B cell (primary cell): ENCODE results near the gene CTBS. TPM values are rescaled to one million over a fixed set of nuclear protein-coding genes. Genes with fewer than 3 reads are reported as not detected.

Source experiments
- ATAC-seq: fragments of 200-7000 bp; cut with Tn5 transposase; one replicate; pipeline ENCODE4 v1.10.0; 2021; ENCODE audit warnings: low read depth, mild to moderate bottlenecking, moderate number of reproducible peaks, moderate library complexity
- CTCF ChIA-PET: fragments of 350-600 bp; sonication (Branson Sonifier 250); formaldehyde crosslinking; loops from one replicate; lab custom pipeline; 2021; ENCODE audit warnings: antibody characterized with exemption, inconsistent platforms; lab: Charles Lee
- POLR2A ChIA-PET: fragments of 350-600 bp; sonication (Branson Sonifier 250); formaldehyde crosslinking; loops from one replicate; lab custom pipeline; 2021; ENCODE audit warnings: antibody characterized with exemption; lab: Charles Lee
- DNase-seq: peaks from one replicate; pipeline ENCODE4 v3.0.0; 2013
- H2AFZ ChIP-seq: 2 replicates; pipeline ENCODE4 v1.6.1; 2012; ENCODE audit warnings: mild to moderate bottlenecking, low read depth, low read length; ENCODE audit not compliant: insufficient read depth, poor library complexity, severe bottlenecking
- H3K27ac ChIP-seq, 2 donors: 1 replicate in 1 of 2; 2 replicates in 1 of 2; pipeline ENCODE4 v1.5.1; 2012 to 2013; ENCODE audit warnings: low read length in 2 of 2, mild to moderate bottlenecking in 2 of 2, moderate library complexity in 1 of 2
- H3K27me3 ChIP-seq, 4 experiments: fragments of 200-600 bp in 1 of 4; sonication (generic) in 1 of 4; replicated peaks in 1 of 4; 1 replicate in 2 of 4; 2 replicates in 2 of 4; pipeline versions ENCODE4 v1.6.1 to v1.7.0; 2013 to 2016; ENCODE audit warnings: low read length in 3 of 4, mild to moderate bottlenecking in 2 of 4, mixed read lengths in 1 of 4, moderate library complexity in 1 of 4; ENCODE audit not compliant: insufficient read depth in 4 of 4, control insufficient read depth in 3 of 4; ENCODE audit errors: control extremely low read depth in 1 of 4
- H3K36me3 ChIP-seq, 2 experiments: replicated peaks in 1 of 2; 1 replicate in 1 of 2; 2 replicates in 1 of 2; pipeline versions ENCODE4 v1.6.1 to v1.7.1; 2013; ENCODE audit warnings: low read length in 1 of 2; ENCODE audit not compliant: insufficient read depth in 2 of 2, control insufficient read depth in 1 of 2; ENCODE audit errors: control extremely low read depth in 1 of 2, extremely low read depth in 1 of 2
- H3K4me1 ChIP-seq, 2 donors: fragments of 200-600 bp in 1 of 2; sonication (generic) in 1 of 2; 1 replicate in 1 of 2; 2 replicates in 1 of 2; pipeline versions ENCODE4 v1.5.1 to v1.6.1; 2013 to 2017; ENCODE audit warnings: low read length in 2 of 2; ENCODE audit not compliant: control insufficient read depth in 2 of 2, insufficient read depth in 2 of 2
- H3K4me2 ChIP-seq: replicated peaks from 2 replicates; pipeline ENCODE3; 2012; ENCODE audit warnings: mild to moderate bottlenecking, low read depth, low read length; ENCODE audit not compliant: poor library complexity, severe bottlenecking
- H3K4me3 ChIP-seq, 5 experiments: fragments of 200-600 bp in 1 of 5; sonication (generic) in 1 of 5; 1 replicate in 3 of 5; 2 replicates in 2 of 5; pipeline versions ENCODE4 v1.5.1 to v1.7.0; 2011 to 2016; ENCODE audit warnings: low read length in 4 of 5, mild to moderate bottlenecking in 4 of 5, low read depth in 2 of 5, control low read depth in 1 of 5, moderate library complexity in 1 of 5; ENCODE audit not compliant: insufficient read depth in 1 of 5; ENCODE audit errors: control extremely low read depth in 1 of 5, extremely low read depth in 1 of 5
- H3K79me2 ChIP-seq: fragments of 200-600 bp; sonication (generic); one replicate; pipeline ENCODE4 v1.6.0; 2016; ENCODE audit warnings: low read length; ENCODE audit not compliant: control insufficient read depth, insufficient read depth
- H3K9ac ChIP-seq: fragments of 200-600 bp; sonication (generic); 2 replicates; pipeline ENCODE4 v1.6.1; 2017; ENCODE audit warnings: mild to moderate bottlenecking, low read length, moderate library complexity
- H3K9me3 ChIP-seq, 3 donors: one replicate each; pipeline versions ENCODE4 v1.6.1 to v1.7.1; 2013; ENCODE audit warnings: low read length in 2 of 3; ENCODE audit not compliant: control insufficient read depth in 2 of 3, insufficient read depth in 1 of 3; ENCODE audit errors: control extremely low read depth in 1 of 3
- H4K20me1 ChIP-seq: 2 replicates; pipeline ENCODE4 v1.6.0; 2012; ENCODE audit warnings: mild to moderate bottlenecking, low read length; ENCODE audit not compliant: insufficient read depth, control insufficient read depth, poor library complexity, severe bottlenecking
- H3K27ac Mint-ChIP-seq: one replicate; pipeline ENCODE4 v1.8.0; 2021; ENCODE audit warnings: mixed read lengths
- H3K27me3 Mint-ChIP-seq: one replicate; pipeline ENCODE4 v1.8.0; 2021; ENCODE audit warnings: mixed read lengths
- H3K4me1 Mint-ChIP-seq: one replicate; pipeline ENCODE4 v1.8.0; 2021; ENCODE audit warnings: mixed read lengths
- H3K4me3 Mint-ChIP-seq: one replicate; pipeline ENCODE4 v1.8.0; 2021; ENCODE audit warnings: mixed read lengths
- H3K9me3 Mint-ChIP-seq: one replicate; pipeline ENCODE4 v1.8.0; 2022; ENCODE audit warnings: mixed read lengths; ENCODE audit not compliant: insufficient read depth
- CTCF ChIP-seq: fragments of 200-600 bp; IDR thresholded peaks from one replicate; pipeline ENCODE4 v1.8.0; 2022; ENCODE audit warnings: antibody characterized with exemption, mild to moderate bottlenecking
- EZH2 ChIP-seq: IDR thresholded peaks from 2 replicates; pipeline ENCODE4 v1.6.1; 2012; ENCODE audit warnings: borderline replicate concordance, low read depth, mild to moderate bottlenecking, moderate library complexity, low read length; ENCODE audit not compliant: insufficient read depth, poor library complexity, severe bottlenecking
- WGBS: methylation state at CpG from one replicate; pipeline ENCODE4 v1.1.5; 2013; ENCODE audit warnings: missing lambda C conversion rate; ENCODE audit not compliant: insufficient coverage; 5-methylcytosine and 5-hydroxymethylcytosine counted together
- intact Hi-C: fragments of 100-400 bp; cut with micrococcal nuclease; formaldehyde crosslinking; loops from one replicate; pipeline ENCODE4 v1.10.0; 2022
- polyA plus RNA-seq: library from polyadenylated mRNA; depleted of rRNA; stranded (reverse); fragments of >200 nt; gene quantifications from 2 replicates; pipeline ENCODE4 v1.2.3, GENCODE V29; 2012
- total RNA-seq, 2 donors: library from RNA; stranded (reverse); fragments of 120-200 nt in 1 of 2; gene quantifications; 1 replicate in 1 of 2; 2 replicates in 1 of 2; pipeline versions ENCODE4 v1.2.3 to v1.2.4, GENCODE V29; 2013 to 2022

Gene CTBS
- total and polyA plus RNA-seq, 2 donors (not counting 1 experiment from before 2014, with no cell fraction given), result 13.6 to 19.1 TPM

- H3K79me2 ChIP-seq, result peaks cover 31% of the 10 kb centered on the region
- 95% methylated on average over 2 of the region's 2 CpGs for WGBS
- no peak for TF ChIP-seq CTCF
- TF ChIP-seq EZH2, result no peak
- no peaks in the 10 kb centered on the region for H3K27me3 ChIP-seq
- ATAC-seq (no peak), DNase-seq (no peak)
- Mint-ChIP-seq H3K4me1 (peaks cover 49% of the 10 kb centered on the region), H3K9me3 (no peaks in the 10 kb centered on the region), H3K4me3 (no peak overlapping the region), H3K27me3 (no peaks in the 10 kb centered on the region), H3K27ac (no peak overlapping the region)
- H3K9me3 ChIP-seq, result no peaks in the 10 kb centered on the region
- peaks cover 8% of the 10 kb centered on the region for H4K20me1 ChIP-seq
- H3K4me3 ChIP-seq, result no peak overlapping the region
- no peak overlapping the region for H3K9ac ChIP-seq
- H3K4me2 ChIP-seq, result no peak overlapping the region
- no peak overlapping the region for H2AFZ ChIP-seq
- CTCF ChIA-PET, result no interaction called here
- peaks cover 12 to 29% of the 10 kb centered on the region in 2 experiments for H3K36me3 ChIP-seq
- POLR2A ChIA-PET, result no interaction called here
- no peak overlapping the region for H3K27ac ChIP-seq
- intact Hi-C loops, result loop anchor here (5.0 kb wide), 2 partner anchors 274 to 429 kb away; partner anchors contain the start of gene PRKACB
- peaks cover 26% of the 10 kb centered on the region in 2 donors for H3K4me1 ChIP-seq
Measured at GRCh38 chr1:84571150-84571535, 3.1 kb downstream of the CTBS start.

- H3K27ac Mint-ChIP-seq, result no peak overlapping the region
- no peak overlapping the region for H3K4me3 Mint-ChIP-seq
Measured at GRCh38 chr1:84570436-84571149, 3.6 kb downstream of the CTBS start.

More at GRCh38 chr1:84570436-84571149, 3.6 kb downstream of the CTBS start:
- intact Hi-C loops, result loop anchor here (5.0 kb wide), 2 partner anchors 273 to 428 kb away; partner anchors contain the start of gene PRKACB
- Mint-ChIP-seq H3K4me1 (peaks cover 51% of the 10 kb centered on the region), H3K27me3 (no peaks in the 10 kb centered on the region), H3K9me3 (no peaks in the 10 kb centered on the region)
- no peak overlapping the region for H3K9ac ChIP-seq
- TF ChIP-seq EZH2, result no peak
- TF ChIP-seq CTCF, result no peak
- H3K79me2 ChIP-seq, result peaks cover 31% of the 10 kb centered on the region
- no peak overlapping the region for H3K4me2 ChIP-seq
- no peaks in the 10 kb centered on the region for H3K27me3 ChIP-seq
- H3K27ac ChIP-seq, result no peak overlapping the region
- POLR2A ChIA-PET, result no interaction called here
- no peak overlapping the region for H3K4me3 ChIP-seq
- no peaks in the 10 kb centered on the region for H3K9me3 ChIP-seq
- 92% methylated on average over 5 of the region's 7 CpGs for WGBS
- ATAC-seq (no peak), DNase-seq (no peak)
- H2AFZ ChIP-seq, result no peak overlapping the region
- peaks cover 14 to 29% of the 10 kb centered on the region in 2 experiments for H3K36me3 ChIP-seq
- H3K4me1 ChIP-seq, result peaks cover 26% of the 10 kb centered on the region in 2 donors
- CTCF ChIA-PET, result no interaction called here
- H4K20me1 ChIP-seq, result peaks cover 8% of the 10 kb centered on the region
